NCI-H2171 treated with DMSO at 0.1 percent for 48 hours (cell line): Measurements from ENCODE around the gene EYA2.
"Not testable (repeated sequence)": the region's sequence is repeated elsewhere in the genome, so short reads cannot be mapped to it uniquely, and the experiment has no call there.

Experiments
- DNase-seq: peaks from one replicate; lab custom pipeline; 2025; lab: John Stamatoyannopoulos, UW

Gene EYA2

DNA sequence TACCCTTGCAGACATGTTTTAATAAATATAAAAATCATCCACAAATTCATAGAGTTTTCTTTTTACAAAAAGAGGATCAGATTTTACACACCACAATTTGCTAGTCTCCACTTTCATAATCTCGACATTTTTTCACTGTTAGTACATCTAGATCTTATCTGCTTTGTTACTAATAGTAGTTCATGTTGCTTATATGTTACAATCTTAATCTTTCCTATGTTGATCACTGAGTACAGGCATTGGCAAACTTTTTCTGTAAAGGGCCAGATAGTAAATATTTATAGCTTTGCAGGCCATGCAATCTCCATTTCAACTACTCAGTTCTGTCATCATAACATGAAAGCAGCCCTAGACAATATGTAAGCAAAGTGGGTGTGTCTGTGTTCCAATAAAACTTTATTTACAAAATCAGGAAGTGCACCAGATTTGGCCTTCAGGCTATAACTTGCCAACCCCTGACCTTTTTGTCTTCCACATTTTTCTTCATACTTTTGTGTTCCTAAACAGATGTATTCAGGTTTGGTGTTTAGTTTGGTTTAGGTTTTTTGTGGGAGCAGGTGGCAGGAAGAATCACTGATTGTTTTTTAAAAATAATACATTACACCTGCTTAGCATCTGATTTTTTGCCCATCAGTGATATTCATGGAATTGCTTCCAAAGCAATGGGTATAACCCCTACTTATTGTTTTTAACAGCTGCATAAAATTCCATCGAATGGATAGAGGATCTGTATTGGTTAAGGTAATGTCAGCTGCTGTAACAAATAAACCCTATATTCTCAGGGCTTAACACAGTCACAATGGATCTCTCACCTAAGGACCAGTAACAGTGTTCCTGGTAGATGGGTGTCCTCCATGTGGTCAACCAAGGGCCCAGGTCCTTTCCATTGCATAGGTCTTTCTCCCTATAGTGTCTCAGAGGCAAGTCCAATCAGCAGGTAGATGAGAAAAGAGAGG, 61.2 kb downstream of the EYA2 start:
- no peak for DNase-seq

DNA sequence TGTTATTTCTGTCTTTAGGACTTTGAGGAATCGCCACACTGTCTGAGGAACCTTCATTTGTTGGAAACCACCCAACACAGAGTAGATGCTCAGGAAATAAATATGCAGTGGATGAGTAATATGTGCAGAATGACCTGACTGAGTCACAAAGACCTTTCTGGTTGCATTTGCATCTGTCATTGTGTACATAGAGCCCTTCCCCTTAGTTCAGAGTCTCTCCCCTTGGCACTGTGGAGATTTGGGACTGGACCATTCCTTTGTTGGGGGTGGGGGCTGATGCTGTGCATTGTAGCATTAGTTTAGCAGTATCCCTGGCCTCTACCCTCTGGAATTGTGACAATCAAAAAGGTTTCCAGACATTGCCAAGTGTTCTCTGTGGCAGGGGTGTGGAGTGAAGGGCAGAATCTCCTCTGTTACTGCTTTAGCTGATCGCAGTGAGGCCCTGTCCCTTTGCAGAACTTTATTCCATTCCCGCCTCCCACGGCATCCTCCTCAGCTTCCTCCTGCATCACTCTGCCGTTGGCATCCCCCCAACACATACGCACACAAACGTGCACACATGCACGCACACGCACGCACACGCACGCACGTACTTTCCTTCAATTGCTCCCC, 64.5 kb downstream of the EYA2 start:
- peak; percentile 54 for DNase-seq

DNA sequence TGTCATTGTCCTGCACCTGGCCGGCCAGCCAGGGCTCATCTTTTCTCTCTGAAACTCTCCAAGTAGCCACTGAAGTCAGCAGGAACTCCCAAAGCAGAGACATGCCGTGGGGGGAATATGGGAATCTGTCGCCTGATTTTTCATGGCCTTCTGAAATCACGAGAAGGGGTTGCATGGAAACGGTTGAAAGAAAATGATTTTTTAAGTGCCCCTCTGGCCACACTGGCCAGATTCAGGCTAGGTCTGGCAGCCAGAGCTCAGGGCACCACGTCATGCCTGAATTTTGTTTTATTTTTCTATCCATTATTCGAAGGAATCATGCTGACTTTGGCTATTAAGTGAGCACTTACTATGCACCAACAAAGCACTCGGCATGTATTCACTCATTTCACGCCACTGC, 65.2 kb downstream of the EYA2 start:
- DNase-seq: no peak

DNA sequence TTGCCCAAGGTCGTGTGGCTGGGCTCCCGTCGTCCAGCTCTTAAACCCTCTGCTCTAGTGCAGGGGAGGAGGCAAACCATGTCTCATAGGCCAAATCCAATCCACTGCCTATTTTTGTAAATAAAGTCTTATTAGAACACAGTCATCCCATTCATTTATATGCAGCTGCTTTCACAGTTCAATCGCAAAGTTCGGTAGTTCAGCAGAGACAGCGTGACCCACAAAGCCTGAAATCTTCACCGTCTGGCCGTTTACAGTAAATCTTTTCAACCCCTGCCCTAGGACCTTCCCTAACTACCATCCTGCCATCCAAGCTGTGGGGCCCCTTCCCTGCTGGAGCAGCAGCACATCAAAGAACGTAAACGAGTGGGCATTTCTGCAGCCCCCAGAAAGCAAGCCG, 65.9 kb downstream of the EYA2 start:
- DNase-seq: no peak

DNA sequence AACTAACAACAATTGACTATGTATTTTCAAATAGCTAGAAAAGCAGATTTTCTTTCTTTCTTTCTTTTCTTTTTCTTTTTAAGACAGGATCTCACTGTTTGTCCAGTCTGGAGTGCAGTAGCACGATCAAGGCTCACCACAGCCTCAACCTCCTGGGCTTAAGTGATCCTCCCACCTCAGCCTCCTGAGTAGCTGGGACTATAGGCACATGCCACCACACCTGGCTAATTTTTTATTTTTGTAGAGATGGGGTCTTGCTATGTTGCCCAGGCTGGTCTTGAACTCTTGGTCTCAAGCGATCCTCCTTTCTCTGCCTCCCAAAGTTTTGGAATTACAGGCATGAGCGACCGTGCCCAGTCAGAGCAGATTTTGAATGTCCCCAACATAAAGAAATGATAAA, 67.3 kb downstream of the EYA2 start:
- DNase-seq: not testable (repeated sequence)

DNA sequence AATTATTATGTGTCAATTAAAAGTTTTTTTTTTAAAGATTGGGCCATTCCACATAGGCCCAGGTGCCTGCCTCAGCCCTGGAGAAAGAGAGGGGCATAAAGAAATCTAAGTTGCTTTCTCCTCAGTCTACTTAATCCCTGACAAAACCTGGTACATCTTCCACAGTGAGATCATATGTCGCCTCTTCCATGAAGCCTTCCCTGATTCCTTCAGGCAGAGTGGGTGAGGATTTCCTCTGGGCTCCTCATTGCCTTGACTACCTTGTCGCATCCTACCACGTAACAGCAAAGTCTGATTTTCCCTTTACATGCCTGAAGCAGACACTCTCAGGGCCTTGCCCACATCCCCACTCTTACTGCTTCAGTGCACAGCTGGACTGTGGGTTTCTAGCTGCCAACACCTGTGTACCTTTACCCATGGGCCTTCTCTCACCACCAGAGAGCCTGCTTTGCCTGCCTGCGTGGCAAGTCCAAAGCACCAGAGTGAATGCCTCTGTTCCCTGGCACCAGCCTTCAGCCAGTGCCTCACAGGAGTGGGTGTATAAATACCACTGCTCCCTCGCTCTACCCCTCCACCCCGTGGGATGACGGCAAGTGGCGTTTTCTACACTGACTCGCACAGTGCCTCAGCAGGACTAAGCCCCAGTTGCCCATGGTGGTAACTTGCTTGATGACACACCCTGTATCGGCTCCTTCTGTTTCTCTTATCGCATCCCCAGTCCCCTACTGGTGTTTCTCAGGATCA, 68.0 kb downstream of the EYA2 start:
- DNase-seq: no peak

DNA sequence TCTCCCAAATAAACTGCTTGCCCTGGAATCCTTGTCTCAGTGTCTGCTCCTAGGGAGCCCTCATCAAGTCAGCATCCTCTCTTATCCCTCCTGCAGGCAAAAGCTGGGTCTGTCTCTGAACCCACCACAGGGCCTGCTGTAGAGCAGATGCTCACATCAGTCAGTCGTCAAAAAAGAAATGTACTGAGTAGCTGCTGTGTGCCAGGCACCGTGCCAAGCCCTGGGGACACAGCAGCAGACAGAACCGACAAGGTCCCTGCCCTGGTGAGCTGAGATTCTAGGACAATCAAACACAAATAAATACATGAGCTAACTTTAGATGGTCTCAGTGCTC, 68.5 kb downstream of the EYA2 start:
- peak; percentile 78 for DNase-seq

DNA sequence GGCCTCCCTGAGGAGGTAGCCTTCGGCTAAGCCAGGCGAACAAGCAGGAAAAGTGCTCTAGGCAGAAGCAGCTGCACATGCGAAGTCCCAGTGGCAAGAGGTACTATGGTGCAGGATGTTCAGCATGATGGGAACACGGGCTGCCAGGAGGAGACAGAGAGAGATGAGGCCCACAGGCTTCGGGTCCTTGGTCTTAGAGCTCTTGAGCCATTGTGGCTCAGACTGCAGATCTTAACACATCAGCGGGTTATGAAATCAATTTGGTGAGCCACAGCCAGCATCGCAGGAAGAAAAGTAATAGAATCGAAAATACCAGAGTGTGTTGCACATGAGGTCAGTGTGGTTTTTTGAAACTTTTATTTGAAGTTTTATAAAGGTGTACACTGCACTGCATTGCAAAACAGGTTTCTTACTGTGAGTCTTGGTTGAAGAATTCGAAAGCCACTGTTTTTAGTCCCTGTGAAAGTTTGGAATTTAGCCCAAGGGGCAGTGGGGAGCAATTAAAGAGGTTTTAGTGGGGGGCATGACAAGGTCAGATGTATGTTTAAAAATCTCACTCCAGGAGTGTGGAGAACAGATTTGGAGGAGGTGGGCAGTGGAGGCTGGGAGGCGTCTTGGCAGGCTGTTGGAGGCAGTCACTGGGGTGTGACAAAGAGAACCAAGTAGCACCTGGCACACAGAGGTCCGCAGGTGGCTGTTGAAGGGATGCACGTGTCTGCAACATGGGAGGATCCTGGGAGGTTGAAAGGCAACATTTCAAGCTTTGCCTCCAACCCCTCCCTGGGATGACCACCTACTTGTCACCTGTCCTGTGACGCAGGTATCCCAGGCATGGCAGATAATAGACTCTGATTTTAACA, 69.3 kb downstream of the EYA2 start:
- peak; percentile 90 for DNase-seq

DNA sequence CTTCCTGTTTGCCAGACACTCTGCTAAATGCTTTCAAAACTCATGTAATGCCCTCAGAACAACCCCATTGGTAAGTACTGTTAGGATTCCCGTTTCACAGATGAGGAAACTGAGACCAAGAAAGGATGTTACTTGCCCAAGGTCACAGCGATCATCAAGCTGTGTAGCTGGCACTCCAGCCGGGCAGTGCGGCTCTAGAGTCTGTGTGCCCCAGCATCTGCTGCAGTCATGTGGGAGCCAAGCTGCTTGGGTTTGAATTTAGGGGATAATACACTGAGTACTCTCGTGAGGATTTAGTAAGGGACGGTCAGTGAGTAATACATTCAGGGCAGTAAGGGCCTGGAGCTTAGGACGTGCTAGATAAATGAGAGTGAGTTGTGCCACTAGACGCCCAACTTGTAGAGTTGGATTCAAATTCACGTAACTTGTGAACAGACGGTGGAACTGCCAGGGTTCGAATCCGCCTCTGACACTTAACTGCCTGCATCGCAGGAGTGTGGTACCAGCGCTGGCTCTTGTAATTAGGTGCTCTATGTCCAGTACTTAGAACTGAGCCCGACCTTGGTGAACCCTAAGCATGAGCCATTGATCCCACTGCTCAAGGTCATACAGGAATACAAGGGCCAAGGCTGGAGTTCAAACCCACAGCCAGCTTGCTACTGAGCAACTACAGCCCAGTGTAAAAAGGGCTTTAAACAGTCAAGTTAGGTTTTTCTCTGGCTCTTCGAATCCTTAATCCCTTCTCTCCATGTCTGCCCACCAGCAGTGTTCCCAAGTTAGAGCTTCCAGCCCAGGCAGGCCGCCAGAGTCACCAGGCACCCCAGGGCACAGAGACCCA, 70.2 kb downstream of the EYA2 start:
- DNase-seq: no peak

DNA sequence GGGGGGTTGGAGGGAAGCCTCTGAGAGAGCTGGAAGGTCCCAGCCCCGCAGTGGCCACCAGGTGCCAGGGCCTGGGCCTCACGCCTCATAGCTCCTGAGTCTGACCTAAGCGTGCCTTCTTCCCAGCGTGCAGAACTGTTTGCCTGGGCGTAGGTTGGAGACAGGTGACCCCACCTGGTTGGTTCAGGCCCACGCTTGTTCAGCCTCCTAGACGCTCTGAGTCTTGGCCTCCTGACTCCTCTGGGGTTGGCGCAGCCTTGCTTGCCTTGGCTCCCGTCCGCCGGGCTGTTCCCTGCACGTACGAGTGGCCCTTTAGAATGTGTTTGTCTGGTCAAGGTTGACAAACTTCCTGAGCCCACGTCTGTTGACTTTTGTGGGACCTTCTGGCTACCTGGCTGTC, 70.8 kb downstream of the EYA2 start:
- no peak for DNase-seq

DNA sequence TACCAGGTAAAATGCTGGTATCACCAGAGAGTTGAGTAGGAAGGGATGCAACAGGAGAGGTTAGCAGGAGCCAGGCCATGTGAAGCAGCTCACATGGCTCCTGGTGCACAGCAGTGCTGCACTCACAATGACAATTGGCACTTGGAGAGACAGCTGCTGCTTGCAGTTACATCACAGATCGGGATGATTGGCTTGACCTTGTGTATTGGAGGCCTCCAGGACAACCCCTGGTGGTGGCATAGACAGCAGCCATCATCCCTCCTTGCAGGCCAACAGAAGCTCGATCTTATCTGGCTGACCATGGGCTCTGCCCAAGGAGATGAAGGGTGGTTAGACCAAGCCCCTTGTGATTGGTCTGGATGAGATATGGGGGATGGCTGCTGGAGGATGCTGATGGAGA, 73.0 kb downstream of the EYA2 start:
- peak; percentile 58 for DNase-seq

DNA sequence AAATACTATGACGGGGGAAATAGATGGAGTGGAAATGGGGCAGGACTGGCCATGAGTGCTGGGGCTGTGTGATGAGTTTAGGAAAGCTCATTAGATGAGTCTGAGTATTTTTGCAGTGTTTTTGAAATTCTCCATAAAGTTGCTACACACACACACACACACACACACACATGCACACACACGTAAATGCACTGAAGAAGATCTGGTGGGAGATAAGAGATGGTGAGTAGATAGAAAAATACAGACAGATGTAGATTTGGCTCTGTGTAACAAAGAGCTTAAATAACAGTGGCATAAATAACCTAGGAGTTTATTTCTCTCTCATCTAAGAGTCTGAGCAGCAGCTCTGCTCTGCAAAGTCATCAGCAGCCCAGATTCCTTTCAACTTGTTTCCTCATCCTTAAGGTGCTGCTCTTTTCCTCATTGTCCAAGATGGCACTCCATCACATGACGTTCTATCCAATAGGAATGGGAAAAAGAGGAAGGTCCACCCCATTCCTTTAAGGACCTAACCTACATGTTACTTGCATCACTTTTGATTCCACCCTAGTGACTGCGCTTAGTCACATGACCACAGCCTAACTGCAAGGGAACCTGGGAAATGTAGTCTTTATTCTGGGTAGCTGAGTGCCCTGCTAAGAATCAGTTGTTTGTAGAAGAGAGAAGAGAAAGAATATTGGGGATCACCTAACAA, 76.4 kb downstream of the EYA2 start:
- peak; percentile 93 for DNase-seq

DNA sequence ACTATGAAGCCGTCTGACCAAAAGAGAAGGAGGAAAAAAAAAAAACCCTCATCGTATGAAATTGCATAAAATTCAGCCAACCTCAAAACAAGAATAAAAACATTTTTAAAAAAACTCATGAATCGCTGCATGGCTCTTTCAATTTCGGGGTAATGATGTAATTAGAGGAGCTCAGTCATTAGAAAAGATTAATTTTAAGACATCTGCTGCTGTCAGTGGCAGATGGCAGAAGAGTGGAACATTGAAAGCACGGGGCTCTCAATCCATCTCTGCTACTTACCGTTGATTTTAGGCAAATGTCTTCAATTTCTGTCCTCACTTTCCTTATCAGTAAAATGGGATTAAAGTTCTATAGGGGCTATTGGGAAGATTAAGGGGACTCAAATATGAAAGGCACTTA, 79.1 kb downstream of the EYA2 start:
- peak; percentile 97 for DNase-seq

DNA sequence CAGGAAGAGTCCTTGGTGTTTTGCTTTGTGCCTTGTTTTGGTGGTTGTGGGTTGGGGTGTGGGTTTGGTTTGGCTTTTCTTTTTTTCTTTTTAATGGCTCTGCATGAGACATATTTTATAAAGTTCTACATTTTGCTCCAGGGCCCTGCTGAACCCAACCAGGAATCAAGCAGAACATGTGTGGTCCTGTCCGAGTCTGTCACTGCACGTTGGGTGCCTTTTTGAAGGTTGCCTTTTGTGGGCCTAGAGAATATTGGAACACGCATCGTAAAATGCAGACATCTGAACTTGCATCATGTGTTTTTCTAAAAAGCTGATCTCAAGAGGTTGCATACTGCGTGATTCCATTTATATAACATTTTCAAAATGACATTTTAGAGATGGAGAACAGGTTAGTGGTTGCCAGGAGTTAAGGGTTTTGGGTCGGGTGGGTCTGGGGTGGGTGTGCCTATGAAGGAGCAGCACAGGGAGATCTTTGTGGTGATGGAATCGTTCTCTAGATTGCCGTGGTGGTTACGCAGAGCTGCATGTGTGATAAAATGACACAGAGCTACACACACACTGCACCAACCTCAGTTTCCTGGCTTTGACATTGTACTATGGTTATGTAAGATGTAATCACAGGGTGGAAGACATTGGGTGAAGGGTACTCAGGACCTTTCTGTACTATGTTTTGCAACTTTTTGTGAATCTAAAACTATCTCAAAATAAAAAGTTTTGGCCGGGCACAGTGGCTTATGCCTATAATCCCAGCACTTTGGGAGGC, 80.2 kb downstream of the EYA2 start:
- peak; percentile 24 for DNase-seq

DNA sequence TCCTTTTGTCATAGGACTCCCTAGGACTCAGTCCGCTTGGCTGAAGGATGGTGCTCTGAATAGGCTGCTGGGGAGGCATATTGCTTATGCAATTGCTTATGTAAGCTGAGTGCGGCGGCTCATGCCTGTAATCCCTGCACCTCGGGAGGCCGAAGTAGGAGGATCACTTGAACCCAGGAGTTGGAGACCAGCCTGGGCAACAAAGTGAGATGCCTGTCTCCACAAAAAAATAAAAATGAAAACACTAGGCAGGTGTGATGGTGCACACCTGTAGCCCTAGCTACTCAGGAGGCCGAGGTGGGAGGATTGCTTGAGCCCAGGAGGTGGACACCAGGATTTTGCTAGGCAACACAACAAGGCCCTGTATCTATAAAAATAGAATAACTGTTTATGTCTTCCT, 81.3 kb downstream of the EYA2 start:
- peak; percentile 23 for DNase-seq

DNA sequence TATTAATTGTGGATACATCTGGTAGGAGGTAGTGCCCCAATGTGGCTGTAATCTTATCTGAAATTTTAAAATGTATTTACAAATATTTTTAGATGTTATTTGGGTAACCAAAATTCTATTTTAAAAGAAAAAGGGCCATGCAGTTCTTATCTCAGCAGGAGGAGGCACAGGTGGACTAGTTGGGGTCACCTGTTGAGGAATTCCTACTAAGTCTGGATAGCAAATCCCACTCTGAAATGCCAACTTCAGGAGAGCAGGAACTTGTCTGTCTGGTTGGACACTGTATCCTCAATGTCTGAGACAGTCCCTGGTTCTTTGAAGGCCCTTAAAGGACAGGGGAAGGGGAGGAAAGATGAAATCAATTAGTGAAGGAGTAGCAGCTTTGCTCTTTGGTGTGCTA, 82.6 kb downstream of the EYA2 start:
- no peak for DNase-seq

DNA sequence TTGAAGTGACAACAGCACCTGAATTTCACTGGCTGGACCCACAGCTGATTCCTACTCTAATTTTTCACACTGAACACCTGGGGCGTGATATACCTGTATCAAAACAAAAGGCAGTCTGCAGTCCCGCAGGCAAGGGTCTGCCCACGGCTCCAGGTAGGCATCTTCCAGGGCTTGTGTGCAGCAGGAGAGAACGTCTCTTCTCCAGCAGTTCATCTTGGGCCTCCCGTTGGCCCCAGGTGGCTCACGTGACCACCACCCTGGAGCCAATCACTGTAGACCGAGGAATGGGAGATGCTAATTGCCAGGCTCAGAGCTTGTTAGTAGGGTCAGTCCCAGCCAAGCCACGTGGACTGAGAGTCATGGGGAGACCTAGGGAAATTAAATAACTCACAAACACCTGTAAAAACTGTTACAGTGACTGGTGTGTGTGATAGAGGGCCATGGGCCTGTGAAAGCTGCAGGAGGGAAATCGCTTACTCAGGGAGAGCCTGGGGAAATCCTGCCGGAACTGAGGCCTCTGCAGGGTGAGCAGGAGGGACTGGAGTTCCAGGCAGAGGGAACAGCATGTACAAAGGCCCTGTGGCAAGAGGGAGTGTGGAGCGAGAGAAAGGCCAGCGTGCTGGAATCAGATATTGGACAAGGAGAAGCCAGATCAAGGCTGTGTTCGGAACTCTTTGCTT, 83.4 kb downstream of the EYA2 start:
- DNase-seq: peak; percentile 65

DNA sequence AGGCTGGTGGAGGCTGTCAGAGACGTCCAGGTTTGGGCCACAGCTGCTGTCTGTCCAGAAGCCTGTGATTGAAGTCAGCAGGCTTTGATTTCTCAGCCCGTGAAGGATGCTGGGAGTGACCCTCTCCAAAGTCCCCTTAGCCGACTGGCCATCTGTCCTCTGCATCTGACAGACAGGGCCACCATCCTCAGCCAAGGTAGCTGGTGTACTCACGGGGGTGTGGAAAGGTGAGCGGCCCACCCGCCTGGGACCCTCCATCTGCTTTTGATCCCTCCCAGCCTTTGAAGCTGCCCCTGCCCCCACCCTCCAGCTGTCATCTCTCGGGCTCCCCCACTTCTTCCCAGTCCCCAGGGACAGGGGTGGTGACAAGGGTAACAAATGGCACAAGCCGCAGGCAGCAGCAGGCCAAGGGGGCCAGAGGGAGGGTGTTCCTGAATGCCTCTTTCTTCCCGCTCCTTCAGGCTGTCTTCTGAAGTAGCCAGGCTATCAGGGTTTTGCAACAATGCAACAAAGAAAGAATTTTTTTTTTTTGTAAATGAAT, 84.4 kb downstream of the EYA2 start:
- peak; percentile 100 for DNase-seq
